Cerebellar nuclear complex (tissue), 1 donor: Measurements from ENCODE around the gene NOS1.

Source experiments
- DNase-seq, 2 experiments: peaks; one replicate each; lab custom pipeline; 2025; lab: John Stamatoyannopoulos, UW

The NOS1 gene

DNA sequence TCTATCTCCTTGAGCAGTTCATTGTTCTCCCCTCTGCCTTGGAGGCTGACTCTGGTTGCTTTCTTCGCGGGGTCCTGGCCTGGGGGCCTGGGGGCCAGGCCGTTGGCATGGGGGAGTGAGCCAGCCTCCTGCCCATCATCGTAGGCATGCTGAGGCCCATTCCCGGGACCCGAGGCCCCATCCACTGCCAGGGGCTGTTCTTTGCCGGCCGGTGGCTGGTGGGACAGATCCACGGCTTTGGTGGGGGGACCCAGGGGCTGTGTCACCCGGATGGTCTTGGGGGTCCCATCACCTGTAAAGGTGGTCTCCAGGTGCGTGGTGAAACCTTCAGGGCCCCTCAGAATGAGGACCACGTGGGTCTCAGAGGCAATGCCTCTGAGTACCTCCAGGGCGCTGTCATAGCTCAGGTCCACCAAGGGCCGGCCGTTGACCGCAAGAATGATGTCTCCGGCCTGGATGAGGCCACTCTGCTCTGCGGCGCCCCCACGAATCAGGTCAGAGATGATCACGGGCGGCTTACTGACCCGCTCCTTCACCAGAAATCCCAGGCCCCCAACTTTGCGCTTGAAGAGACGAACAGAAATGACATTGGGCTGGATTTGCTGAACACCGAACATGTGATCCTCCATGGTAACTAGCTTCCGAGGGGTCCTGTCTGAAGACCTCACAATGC is 30.8 kb downstream of the NOS1 start:
- DNase-seq, result no peak

DNA sequence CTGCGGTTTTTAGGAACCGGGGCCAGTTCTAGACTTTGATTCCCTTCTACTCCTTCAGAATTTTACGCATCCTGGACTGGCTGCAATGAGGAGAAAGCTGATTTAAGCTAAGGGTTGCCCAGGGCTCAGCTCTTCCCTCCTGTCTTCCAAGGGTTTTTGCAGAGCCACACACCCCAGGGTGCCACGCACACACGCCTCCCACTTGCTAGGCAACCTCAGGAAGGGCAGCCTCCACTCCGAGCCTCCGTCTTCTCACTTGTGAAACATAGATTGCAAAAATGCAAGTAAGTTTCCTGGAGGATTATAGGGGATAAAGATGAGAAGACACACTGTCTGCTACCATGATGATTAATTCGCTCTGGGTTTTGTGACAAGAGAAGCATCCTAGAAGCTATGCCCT is 31.7 kb downstream of the NOS1 start:
- no peak for DNase-seq

DNA sequence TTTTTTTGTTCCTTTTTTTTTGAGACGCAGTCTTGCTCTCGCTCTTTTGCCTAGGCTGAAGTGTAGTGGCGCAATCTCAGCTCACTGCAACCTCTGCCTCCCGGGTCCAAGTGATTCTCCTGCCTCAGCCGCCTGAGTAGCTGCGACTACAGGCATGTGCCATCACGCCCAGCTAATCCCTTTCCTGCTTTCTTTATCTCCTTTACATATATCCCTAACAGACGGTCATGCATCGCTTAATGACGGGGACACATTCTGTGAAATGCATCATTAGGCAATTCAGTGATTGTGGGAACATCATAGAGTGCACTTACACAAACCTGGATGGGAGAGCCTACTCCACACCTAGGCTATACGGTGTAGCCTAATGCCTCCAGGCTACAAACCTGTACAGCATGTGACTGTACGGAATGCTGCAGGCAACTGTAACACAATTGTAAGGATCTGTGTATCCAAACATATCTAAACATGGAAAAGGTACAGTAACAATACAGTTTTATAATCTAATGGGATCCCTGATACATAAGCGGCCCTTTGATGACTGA is 32.8 kb downstream of the NOS1 start:
- no peak for DNase-seq

DNA sequence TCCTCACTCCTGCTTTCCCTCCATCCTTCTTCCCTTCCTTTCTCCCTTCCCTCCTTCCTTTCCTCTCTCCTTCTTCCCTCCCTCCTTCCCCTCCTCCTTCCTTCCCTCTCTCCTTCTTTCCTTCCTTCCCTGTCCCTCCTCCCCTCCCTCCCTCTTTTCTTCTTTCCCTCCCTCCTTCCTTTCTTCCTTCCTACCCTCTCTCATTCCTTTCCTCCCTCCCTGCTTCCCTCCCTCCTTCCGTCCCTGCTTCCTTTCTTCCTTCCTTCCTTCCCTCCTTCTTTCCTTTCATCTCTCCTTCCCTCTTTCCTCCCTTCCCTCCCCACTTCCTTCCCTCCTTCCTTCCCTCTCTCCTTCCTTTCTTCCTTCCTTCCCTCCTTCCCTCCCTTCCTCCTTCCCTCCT is 39.0 kb downstream of the NOS1 start:
- DNase-seq, result no peak

DNA sequence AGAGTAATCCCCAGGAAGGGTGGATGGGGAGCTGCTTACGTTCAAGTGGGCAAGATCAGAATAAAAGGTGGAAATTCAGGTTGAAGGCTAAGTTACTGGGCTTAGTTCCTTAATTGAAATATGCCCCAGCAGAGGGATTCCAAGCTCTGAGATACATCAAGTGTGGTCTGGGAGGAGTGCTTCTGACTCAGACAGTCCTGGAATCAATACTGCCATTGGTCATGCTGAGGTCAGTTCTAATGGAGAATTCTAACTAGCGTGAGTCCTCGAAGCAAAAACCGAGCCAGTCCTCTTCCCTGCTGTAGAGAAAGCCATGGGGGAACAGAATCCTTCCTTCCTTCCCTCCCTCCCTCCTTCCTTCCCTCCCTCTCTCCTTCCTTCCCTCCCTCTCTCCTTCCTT is 39.9 kb downstream of the NOS1 start:
- no peak for DNase-seq

DNA sequence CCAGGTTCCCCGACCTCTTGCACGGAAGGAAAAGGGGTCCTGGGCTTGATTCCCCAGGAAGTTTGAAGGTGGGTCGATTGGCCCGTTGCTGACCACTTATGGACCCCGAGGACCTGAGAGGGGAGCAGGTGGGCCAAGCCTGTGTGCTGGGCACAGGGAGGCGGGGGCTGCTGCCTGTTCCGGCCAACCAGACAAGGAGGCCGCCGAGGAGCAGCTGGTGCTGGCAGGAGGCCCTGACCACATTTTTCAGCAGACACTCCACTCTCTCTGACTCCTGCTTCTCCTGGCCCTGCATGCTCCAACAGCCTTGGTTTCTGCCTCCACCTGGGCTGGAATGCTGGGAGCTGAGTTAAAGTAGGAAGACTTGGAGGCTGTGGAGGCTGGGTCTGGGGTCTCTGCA is 42.8 kb downstream of the NOS1 start:
- DNase-seq, result peak in 1 of 2 experiments; percentile 22

DNA sequence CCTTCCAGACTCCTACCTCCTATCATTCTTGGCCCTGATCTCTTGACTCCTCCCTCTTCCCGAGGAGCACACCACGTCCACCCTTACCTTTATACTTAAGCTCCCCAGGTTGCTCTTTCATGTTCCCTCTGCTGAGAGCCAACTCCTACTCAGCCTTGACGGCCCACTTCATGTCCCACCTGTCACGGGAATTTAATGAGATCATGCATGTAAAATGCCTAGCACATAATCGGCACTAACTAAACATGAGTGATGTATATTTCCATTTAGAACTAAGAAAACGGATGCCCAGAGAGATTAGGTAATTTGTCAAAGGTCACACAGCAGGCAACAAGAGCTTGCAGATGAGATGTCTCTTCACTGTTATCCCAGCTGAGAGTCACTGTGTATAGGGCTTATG is 45.1 kb downstream of the NOS1 start:
- no peak for DNase-seq

DNA sequence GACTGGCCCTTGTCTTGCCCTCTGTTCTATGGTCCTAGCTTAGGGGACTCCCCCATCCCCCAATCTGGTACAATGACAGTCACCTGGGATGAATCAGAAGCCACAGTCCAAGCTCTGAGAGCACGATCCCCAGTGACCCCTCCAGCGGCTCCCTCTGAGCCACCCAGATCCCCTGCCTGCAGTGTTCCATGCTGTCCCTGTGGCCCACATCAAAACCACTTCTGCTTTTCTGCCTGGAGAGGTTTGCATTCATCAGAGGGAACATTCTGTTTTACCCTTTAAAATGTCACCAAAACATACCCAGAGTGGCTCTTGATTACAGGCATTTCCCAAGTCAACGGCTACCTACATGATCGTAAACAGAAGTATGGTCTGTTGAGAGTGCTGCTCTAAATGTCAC is 47.5 kb downstream of the NOS1 start:
- DNase-seq, result no peak

DNA sequence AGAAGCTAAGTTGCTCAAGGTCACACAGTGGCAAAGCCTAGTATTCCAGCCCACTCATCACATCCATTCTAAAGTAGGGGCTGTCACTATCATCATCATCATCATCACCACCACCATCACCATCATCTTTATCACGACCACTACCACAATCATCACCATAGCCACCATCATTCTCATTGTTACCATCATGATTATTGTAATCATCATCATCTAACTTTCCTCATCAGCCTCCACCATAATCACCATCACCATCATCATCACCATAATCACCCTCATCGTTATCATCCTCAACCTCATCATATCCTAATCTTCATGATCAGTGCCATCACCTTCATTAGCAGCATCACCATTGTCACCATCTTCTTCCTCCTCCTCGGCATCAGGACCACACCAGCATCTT is 48.7 kb downstream of the NOS1 start:
- no peak for DNase-seq

DNA sequence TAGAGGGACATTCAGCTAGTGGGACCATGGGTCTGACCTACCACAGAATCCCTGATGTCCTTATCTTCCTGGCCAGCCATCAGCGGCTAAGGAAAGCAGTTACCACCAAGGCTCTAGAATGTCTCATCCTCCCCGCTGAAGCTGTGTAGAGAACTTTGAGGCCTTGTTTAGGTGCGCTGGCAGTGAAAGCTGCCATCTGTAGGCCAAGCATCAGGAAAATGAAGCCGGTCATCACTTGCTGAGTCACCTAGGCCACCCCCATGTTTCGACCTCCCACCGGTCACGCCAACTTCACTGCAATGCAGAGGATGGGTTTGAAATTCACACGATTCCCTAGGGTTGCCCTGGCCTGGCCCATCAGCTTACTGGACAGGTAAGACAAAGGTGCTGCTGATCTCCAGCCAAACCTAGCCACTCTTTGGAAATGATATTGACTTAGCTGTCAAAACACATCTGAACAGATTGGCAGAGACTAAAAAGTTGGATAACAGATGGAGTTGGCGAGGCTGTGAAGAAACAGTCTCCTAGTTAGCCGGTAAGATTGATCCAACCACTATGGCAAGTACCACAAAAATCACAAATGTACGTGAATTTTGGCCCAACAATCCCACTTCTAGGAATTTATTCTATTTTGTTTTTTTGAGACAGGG is 52.0 kb downstream of the NOS1 start:
- DNase-seq, result no peak

DNA sequence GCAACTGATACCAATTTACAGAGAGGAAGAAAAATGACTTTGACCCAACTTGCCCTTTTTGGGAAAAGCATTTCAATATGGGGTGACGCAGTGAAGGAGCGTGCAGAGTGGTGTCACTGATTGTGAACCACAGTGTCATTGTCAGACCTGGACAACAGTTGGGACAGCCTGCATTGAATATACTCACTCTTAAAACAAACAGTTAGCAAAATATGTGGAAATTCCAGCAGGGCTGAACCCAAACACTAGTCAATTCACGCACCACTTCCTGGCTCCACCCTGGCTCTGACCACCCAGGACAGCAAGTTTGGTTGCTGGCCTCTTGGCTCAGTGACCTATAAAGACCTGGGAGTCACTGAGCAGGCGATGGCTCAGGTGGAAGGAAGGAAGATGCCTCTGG is 61.3 kb downstream of the NOS1 start:
- DNase-seq, result no peak

DNA sequence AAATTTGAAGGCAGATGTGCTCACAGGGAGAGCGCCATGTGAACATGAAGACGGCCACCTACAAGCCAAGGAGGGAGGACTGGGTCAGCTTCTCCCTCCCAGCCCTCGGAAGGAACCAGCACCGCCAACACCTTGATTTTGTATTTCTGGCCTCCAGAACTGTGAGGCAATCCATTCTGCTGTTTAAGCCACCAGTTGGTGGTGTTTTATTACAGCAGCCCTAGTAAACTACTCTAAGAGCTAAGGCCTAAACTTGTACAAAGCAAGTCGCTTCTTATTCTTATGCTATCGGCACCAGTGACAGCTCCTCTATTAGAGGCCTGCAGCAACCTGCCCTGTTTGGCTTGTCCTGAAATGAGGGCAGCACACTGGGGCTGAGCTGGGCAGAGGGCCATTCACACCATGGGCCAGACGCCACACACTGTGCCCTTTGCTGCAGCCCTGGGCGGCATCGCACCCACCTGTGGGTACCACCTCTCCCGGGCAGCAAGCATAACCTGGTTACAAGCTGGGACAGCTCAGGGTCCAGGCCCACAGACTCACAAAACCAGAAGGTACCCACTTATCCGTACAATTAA is 62.7 kb downstream of the NOS1 start:
- DNase-seq, result no peak

DNA sequence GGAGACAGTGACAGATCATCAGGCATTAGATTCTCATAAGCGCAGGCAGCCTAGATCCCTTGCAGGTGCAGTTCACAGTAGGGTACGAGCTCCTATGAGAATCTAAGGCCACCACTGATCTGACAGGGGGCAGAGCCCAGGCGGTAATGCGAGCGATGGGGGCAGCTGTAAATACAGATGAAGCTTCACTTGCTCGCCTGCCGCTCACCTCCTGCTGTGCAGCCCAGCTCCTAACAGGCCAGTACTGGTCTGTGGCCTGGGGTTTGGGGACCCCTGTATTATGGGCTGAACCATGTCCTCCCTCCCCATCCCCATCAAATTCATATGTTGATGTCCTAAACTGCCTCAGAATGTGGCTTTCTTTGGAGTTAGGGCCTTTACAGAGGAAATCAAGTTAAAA is 63.2 kb downstream of the NOS1 start:
- DNase-seq, result no peak

DNA sequence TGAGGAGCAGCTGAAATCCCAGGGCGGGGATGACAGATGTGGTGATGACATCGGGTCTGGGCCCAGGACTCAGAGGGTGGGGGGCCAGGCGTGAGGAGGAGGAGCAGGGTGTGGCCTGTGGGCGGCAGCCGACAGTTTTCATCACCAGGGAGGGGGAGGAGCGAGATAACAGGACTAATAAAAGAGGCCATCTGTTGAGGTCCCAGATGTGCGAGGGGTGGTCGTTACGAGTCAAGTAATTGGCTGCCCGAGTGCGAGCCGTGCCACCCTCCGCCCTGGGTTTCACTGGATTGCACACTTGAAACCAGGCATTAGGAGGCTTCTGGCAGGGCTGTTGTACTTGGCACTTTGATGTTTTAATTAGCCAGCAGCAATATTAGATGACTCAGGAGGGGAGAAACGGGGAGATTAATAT is 67.2 kb downstream of the NOS1 start:
- DNase-seq, result no peak

DNA sequence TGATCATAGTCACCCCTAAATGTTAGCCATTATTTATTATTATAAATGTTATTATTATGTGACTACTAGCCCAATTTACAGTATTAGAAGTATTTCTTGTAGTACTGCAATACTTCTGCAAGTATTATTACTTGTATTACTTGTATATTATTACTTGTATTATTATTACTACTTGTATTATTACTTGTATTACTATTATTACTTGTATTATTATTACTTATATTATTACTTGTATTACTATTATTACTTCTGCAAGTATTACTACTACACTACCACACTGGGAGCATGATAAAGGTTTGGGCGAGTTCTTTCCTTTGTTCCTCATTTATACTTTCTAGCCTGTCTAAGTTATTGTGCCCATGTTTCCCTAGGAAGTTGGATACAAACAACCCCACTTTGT is 67.9 kb downstream of the NOS1 start:
- no peak for DNase-seq

DNA sequence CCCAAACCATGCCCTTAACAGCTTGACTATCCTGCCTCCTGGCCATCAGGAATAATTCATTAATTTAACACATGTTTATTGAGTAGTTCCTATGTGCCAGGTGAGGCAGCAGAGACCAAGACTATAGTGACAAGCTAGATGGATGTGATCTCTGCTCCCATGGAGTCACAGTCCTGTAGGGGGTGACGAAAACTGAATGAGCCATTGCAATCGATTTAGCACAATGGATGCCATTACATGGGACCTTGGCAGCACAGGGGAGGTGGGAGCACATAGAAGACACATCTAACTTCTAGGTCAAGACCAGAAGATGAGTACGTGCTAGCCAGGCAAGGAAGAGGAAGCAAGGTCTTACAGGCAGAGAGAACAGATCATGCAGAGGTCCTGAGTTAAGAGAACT is 68.7 kb downstream of the NOS1 start:
- DNase-seq, result no peak

DNA sequence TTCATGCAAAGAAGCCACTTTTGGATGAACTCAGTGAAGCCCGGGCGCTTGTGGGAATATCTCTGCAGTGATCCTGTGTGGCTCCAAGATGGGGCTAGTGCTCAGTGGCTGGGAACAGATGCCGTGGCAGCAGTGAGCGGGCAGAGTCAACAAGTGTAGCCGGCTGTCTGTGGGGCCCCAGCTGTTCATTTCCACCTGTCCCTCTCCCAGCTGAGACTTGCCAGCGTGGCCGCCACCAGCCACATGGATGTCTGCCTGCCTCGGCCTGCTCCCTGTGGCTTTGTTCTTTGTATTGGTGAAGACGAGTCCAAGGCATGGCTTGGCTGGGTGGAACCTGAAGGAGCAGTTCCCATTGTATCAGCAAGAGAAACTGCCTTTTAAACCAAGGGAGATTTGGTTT is 77.3 kb downstream of the NOS1 start:
- DNase-seq, result no peak

DNA sequence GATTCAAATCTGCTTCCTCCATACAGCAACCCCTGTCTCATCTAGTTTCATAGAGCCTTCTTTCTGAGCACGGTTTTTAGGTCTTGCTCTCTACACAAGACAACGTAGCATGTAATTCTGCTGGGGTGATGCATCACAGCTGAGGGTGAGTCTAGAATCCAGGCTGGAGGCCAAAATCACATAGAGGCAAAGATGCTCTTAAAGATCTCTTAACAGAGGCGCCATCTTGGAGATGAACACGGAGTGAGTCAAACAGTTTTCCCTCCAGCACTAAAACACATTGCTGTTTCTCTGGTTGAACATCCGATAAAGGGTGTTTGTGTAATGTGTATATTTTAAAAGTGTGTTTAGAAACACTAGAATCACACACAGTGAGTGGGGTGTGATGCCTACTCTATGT is 78.9 kb downstream of the NOS1 start:
- no peak for DNase-seq

DNA sequence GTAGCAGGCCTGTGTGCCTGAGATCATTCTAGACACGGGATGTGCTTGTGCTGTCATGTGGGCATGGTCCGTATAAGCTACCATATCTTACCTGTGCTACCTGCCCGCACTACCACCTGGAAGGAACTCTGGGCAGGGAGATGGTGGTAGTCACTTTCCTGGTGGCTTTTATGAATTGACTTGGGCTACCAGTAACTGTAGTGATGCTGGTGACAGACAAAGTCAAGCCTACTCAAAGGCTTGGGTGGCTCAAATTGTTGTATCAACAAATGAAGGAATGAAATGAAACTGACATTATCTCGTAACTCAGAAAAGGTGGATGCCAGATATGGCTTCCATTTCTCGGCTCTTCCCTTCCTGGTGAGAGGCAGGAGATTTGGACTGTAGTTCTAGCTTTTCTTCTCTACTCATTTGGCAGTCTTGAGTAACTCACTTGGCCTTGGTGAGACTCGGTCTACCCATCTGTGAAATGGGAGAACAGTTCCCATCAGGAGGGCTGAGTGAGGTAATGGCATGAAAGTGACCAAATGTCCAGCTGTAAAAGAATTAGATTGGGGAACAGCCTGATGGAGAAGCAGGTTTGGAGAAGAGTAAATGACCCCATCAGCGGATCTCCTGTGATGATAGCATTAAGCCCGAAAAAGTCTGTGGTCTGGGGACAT is 81.3 kb downstream of the NOS1 start:
- DNase-seq, result no peak

DNA sequence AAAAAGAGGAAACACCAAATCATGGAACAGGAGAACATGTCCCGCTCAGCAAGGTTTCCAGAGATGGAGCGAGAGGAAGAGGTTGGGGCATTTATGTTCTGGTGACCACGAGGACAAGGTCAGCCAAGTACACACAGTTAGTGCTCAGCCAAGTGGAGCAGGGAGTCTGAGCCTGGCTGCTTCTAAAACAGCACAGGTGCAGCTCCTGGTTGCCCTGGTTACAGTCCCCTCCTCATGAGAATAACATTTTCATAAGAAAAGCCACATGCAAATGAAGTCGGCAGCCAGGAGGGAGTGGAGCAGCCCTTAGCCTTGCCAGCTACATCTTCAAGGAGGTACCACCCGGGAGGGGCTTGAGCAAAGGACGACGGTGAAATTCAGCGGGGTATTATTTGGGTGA is 81.8 kb downstream of the NOS1 start:
- DNase-seq, result no peak

DNA sequence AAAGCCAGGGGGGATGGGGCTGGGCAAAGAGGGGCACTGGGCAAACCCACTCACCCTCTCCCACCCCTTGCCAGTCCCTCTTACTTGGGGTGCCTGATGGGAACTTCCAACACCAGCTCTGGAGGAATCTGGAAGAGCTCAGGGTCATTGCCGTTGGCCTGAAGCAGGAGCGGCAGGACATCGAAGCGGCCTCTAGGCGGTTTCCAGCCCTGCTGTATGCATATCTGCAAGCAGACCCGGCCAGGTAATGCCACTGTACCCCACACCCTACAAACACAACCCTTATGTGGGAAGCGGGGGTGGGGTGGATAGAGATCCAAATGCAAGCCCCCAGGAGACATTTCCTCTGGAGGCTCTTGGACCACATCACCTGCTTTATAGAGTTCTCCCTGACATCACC is 83.6 kb downstream of the NOS1 start:
- DNase-seq, result no peak

DNA sequence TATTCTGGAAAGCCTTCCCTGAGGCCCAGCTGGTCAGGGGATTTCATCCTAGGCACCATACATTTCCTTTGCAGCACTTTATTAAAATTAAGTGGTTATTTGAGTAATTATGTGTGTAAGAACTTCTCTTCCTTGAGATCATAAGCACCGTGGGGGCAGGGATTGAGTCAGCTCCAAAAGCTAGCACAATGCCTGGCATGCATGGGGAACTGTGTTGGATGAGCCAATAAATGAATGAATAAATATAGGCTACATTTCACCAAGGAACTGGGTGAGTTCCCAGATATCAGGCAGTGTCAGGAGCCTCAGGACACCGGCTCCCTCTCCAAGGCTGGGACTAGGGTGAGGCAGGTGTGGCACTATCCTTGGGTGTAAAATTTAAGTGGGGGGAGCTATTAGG is 88.3 kb downstream of the NOS1 start:
- no peak for DNase-seq

DNA sequence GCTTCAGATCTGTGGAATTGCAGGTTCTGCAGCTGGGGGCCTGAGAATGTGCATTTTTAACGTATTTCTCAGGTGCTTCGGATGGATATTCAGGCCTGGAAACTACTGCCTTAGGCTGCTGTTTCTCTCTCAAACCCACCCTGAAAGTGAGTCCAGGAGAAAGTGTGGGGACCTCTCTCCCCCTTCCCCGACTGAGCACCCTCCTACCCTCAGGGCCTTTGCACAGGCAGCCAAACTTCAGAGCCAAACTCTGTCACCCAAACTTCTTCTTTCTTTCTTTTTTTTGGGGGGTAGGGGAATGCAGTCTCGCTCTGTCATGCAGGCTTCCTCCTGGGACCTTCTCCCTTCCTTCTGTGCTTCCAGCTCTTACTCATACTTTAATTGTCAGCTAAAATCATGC is 88.7 kb downstream of the NOS1 start:
- no peak for DNase-seq
